Breast epithelium (tissue), 4 donors: ENCODE data around the gene THBS3. TPM values are rescaled to one million over a fixed set of nuclear protein-coding genes. Genes with fewer than 3 reads are reported as not detected.

Source experiments
- DNase-seq, 2 donors: peaks; one replicate each; pipeline ENCODE4 v3.0.0-alpha.2; 2019; ENCODE audit warnings: low spot score in 2 of 2
- H3K27ac ChIP-seq, 2 donors: fragments of 200-600 bp; sonication (generic) in 1 of 2; one replicate each; pipeline ENCODE4 v1.5.1; 2016 to 2019; ENCODE audit warnings: mild to moderate bottlenecking in 1 of 2
- H3K27me3 ChIP-seq, 2 donors: fragments of 200-600 bp; sonication (generic) in 1 of 2; one replicate each; pipeline versions ENCODE4 v1.5.1 to v1.6.0; 2017 to 2019; ENCODE audit warnings: control low read depth in 1 of 2, mild to moderate bottlenecking in 1 of 2
- H3K36me3 ChIP-seq: fragments of 200-600 bp; one replicate; pipeline ENCODE4 v1.5.1; 2019
- H3K4me1 ChIP-seq, 2 donors: fragments of 200-600 bp; sonication (generic); one replicate each; pipeline ENCODE4 v1.5.1; 2016 to 2019; ENCODE audit warnings: control low read depth in 1 of 2
- H3K4me3 ChIP-seq, 3 donors: fragments of 200-600 bp; sonication (generic); 1 replicate in 2 of 3; 2 replicates in 1 of 3; pipeline ENCODE4 v1.5.1; 2016 to 2019; ENCODE audit warnings: mild to moderate bottlenecking in 3 of 3, moderate library complexity in 2 of 3
- H3K9me3 ChIP-seq, 2 donors: fragments of 200-600 bp; sonication (generic) in 1 of 2; one replicate each; pipeline ENCODE4 v1.5.1; 2016 to 2019; ENCODE audit warnings: control low read depth in 1 of 2
- CTCF ChIP-seq, 3 donors: fragments of 450-650 bp; IDR thresholded peaks; one replicate each; pipeline ENCODE4 v1.5.1; 2016 to 2017; ENCODE audit warnings: antibody characterized with exemption in 3 of 3, mild to moderate bottlenecking in 3 of 3, moderate library complexity in 3 of 3
- POLR2A ChIP-seq: fragments of 450-650 bp; IDR thresholded peaks from one replicate; pipeline ENCODE4 v1.6.1; 2016; ENCODE audit warnings: antibody characterized with exemption, mild to moderate bottlenecking, moderate library complexity
- POLR2AphosphoS5 ChIP-seq, 3 donors: sonication (generic); formaldehyde crosslinking; IDR thresholded peaks; one replicate each; pipeline ENCODE4 v1.6.1; 2017; ENCODE audit warnings: antibody characterized with exemption in 3 of 3
- intact Hi-C: fragments of 100-400 bp; cut with DNase I; formaldehyde crosslinking; loops from one replicate; pipeline ENCODE4 v1.15.1; 2023; ENCODE audit warnings: low total_unique reads
- total RNA-seq, 3 donors: library from RNA; depleted of rRNA; stranded (reverse); fragments of >200 nt; gene quantifications; one replicate each; pipeline ENCODE4 v1.1.0, GENCODE V29; 2016

THBS3 gene
- total RNA-seq, 3 donors from 2014 or later: 17.3 to 27.5 (median 25.9) TPM

DNA sequence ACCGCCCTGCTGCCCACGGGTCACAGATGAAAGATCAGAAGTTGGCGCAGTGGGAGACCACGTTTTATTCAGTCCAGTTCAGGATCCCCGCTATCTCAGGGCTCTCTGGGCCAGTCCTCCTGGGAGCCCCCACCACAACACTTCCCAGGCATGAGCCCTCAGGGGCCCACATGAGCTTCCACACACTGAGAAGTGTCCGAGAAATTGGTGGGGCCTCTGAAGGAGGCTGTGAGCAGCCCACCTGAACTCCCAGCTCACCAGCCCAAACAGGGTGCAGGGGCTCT is 22.0 kb downstream of the THBS3 start:
- intact Hi-C loops: no loop called here
- Histone ChIP-seq H3K27me3 (no peaks in the 10 kb centered on the region), H3K36me3 (no peaks in the 10 kb centered on the region), H3K9me3 (no peaks in the 10 kb centered on the region), H3K4me3 (no peak overlapping the region), H3K27ac (peak overlapping the region; percentile 87 to 91), H3K4me1 (peaks cover 0 to 14% of the 10 kb centered on the region in 2 donors)
- TF ChIP-seq CTCF (IDR thresholded peaks at IDR 0.05) (no peak), POLR2AphosphoS5 (IDR thresholded peaks at IDR 0.05) (no peak), POLR2A (no peak)
- DNase-seq: no peak

DNA sequence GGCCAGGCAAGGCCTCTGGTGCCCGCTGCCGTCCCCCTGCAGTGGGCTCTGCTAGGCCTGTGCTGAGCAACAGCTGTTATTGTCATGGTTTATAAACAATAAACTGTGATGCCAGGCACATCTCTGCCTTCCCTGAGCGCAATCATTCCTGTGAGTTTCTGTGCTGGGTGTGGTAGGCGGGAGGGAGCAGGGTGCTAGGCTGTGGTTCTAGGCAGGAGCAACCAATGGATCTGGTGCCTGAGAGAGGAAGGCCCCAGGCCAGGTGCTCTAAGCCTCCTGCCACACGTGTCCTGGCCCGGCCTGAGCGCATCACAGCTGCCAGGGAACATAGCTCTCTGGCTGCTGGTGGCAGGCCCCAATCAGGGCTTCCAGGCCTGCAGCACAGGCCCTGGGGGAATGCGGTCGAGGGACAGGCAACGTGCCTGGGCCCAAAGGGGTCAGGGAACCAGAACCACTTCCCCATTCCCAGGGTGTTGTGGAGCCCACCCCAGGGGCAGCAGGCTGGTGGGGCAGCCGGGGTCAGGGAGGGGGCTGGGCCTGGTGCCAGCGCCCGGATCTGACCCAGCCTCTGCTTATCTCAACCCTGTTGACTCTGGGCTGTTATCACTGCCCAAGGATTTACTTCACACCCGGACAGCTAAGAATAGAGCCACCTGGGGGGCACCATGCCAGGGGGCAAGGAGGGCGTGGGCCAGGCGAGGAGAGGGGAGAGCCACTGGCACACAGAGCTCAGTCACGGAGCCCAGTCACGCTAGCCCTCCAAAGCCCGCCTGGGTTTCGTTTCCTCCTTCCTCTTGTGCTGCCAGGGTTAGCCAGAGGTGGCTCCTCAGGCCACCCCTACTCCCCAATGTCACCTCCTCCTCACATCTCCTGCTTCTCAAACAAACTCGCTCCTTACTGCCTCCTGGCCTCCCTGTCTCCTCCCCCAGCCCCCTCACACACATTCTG is 22.6 kb downstream of the THBS3 start:
- TF ChIP-seq POLR2AphosphoS5 (IDR thresholded peaks at IDR 0.05): no peak
- TF ChIP-seq CTCF (IDR thresholded peaks at IDR 0.05): no peak
- TF ChIP-seq POLR2A: no peak
- intact Hi-C loops: no loop called here
- H3K27ac ChIP-seq: peak overlapping the region; percentile 87 to 91
- peaks cover 0 to 14% of the 10 kb centered on the region in 2 donors for H3K4me1 ChIP-seq
- peak in 1 of 2 donors; percentile 62 for DNase-seq
- H3K4me3 ChIP-seq: no peak overlapping the region
- H3K27me3 ChIP-seq: no peaks in the 10 kb centered on the region
- H3K36me3 ChIP-seq: no peaks in the 10 kb centered on the region
- no peaks in the 10 kb centered on the region for H3K9me3 ChIP-seq

- Histone ChIP-seq H3K27ac (peak overlapping the region; percentile 87 to 91), H3K36me3 (no peaks in the 10 kb centered on the region), H3K4me1 (peaks cover 0 to 16% of the 10 kb centered on the region in 2 donors), H3K27me3 (no peaks in the 10 kb centered on the region), H3K9me3 (no peaks in the 10 kb centered on the region), H3K4me3 (no peak overlapping the region)
- intact Hi-C loops: no loop called here
- DNase-seq: no peak
- no peak for TF ChIP-seq POLR2AphosphoS5 (IDR thresholded peaks at IDR 0.05)
- TF ChIP-seq CTCF (IDR thresholded peaks at IDR 0.05): no peak
- no peak for TF ChIP-seq POLR2A
Observed at GRCh38 chr1:155184351-155184811, 23.3 kb downstream of the THBS3 start.

- no peaks in the 10 kb centered on the region for H3K27me3 ChIP-seq
- DNase-seq: no peak
Observed at GRCh38 chr1:155183775-155184221, 23.9 kb downstream of the THBS3 start.

More at GRCh38 chr1:155183775-155184221, 23.9 kb downstream of the THBS3 start:
- Histone ChIP-seq H3K4me1 (peaks cover 0 to 21% of the 10 kb centered on the region in 2 donors), H3K4me3 (no peak overlapping the region), H3K9me3 (no peaks in the 10 kb centered on the region), H3K36me3 (no peaks in the 10 kb centered on the region), H3K27ac (peak overlapping the region; percentile 87 to 91)
- TF ChIP-seq CTCF (IDR thresholded peaks at IDR 0.05) (no peak), POLR2AphosphoS5 (IDR thresholded peaks at IDR 0.05) (no peak), POLR2A (no peak)
- intact Hi-C loops: no loop called here
